ENCODE results near the gene COG5. TPM values are rescaled to one million over a fixed set of nuclear protein-coding genes. Genes with fewer than 3 reads are reported as not detected.

The COG5 gene
- total RNA-seq, 1 donor from 2014 or later = 37.1 TPM

GRCh38 chr7:107291434-107291833 is 272.3 kb downstream of the COG5 start:
- no peaks in the 10 kb centered on the region for H3K27me3 ChIP-seq (ENCODE audit: control insufficient read depth, insufficient read depth, low read length)
- no peaks in the 10 kb centered on the region for H3K36me3 ChIP-seq (ENCODE audit: control insufficient read depth, insufficient read depth, low read length)
- DNase-seq (ENCODE audit: low read depth) = no peak
- H3K4me3 ChIP-seq (ENCODE audit: low read depth, low read length) = no peak overlapping the region
- TF ChIP-seq CTCF (IDR thresholded peaks at IDR 0.05; ENCODE audit: insufficient read depth, low read length, poor library complexity, severe bottlenecking) = no peak

- Histone ChIP-seq H3K36me3 (ENCODE audit: control insufficient read depth, insufficient read depth, low read length) (no peaks in the 10 kb centered on the region), H3K4me3 (ENCODE audit: low read depth, low read length) (no peak overlapping the region), H3K27me3 (ENCODE audit: control insufficient read depth, insufficient read depth, low read length) (no peaks in the 10 kb centered on the region)
- no peak for TF ChIP-seq CTCF (IDR thresholded peaks at IDR 0.05; ENCODE audit: insufficient read depth, low read length, poor library complexity, severe bottlenecking)
- DNase-seq (ENCODE audit: low read depth) = no peak
Measured at GRCh38 chr7:107286751-107287621, 276.7 kb downstream of the COG5 start.

GRCh38 chr7:107284911-107285479 is 278.7 kb downstream of the COG5 start:
- Histone ChIP-seq H3K36me3 (ENCODE audit: control insufficient read depth, insufficient read depth, low read length) (no peaks in the 10 kb centered on the region), H3K4me3 (ENCODE audit: low read depth, low read length) (no peak overlapping the region), H3K27me3 (ENCODE audit: control insufficient read depth, insufficient read depth, low read length) (no peaks in the 10 kb centered on the region)
- no peak for DNase-seq (ENCODE audit: low read depth)
- TF ChIP-seq CTCF (IDR thresholded peaks at IDR 0.05; ENCODE audit: insufficient read depth, low read length, poor library complexity, severe bottlenecking) = no peak

GRCh38 chr7:107277331-107277730 is 286.4 kb downstream of the COG5 start:
- Histone ChIP-seq H3K27me3 (ENCODE audit: control insufficient read depth, insufficient read depth, low read length) (no peaks in the 10 kb centered on the region), H3K36me3 (ENCODE audit: control insufficient read depth, insufficient read depth, low read length) (no peaks in the 10 kb centered on the region), H3K4me3 (ENCODE audit: low read depth, low read length) (no peak overlapping the region)
- TF ChIP-seq CTCF (IDR thresholded peaks at IDR 0.05; ENCODE audit: insufficient read depth, low read length, poor library complexity, severe bottlenecking) = no peak
- no peak for DNase-seq (ENCODE audit: low read depth)

GRCh38 chr7:107276220-107276827 is 287.4 kb downstream of the COG5 start:
- Histone ChIP-seq H3K4me3 (ENCODE audit: low read depth, low read length) (no peak overlapping the region), H3K36me3 (ENCODE audit: control insufficient read depth, insufficient read depth, low read length) (no peaks in the 10 kb centered on the region), H3K27me3 (ENCODE audit: control insufficient read depth, insufficient read depth, low read length) (no peaks in the 10 kb centered on the region)
- TF ChIP-seq CTCF (IDR thresholded peaks at IDR 0.05; ENCODE audit: insufficient read depth, low read length, poor library complexity, severe bottlenecking) = no peak
- DNase-seq (ENCODE audit: low read depth) = no peak

Data from kidney epithelial cell (primary cell).